CD4-positive, alpha-beta T cell (primary cell): ENCODE results near the gene LONP1. TPM values are rescaled to one million over a fixed set of nuclear protein-coding genes. Genes with fewer than 3 reads are reported as not detected.

ENCODE experiments used
- ATAC-seq: fragments of 200-7000 bp; cut with Tn5 transposase; one replicate; pipeline ENCODE4 v1.10.0; 2022; ENCODE audit warnings: mild to moderate bottlenecking; ENCODE audit not compliant: poor library complexity
- CTCF ChIA-PET: fragments of 350-600 bp; sonication (Branson Sonifier 250); formaldehyde crosslinking; loops from one replicate; lab custom pipeline; 2021; ENCODE audit warnings: antibody characterized with exemption, inconsistent platforms; lab: Charles Lee
- POLR2A ChIA-PET: fragments of 350-600 bp; sonication (Branson Sonifier 250); formaldehyde crosslinking; loops from one replicate; lab custom pipeline; 2021; ENCODE audit warnings: antibody characterized with exemption, inconsistent platforms; lab: Charles Lee
- DNase-seq, 14 experiments: peaks; one replicate each; pipeline ENCODE4 v3.0.0-alpha.2; 2013 to 2020; ENCODE audit warnings: mixed read lengths in 2 of 14
- H3K27ac ChIP-seq, 2 donors: one replicate each; pipeline versions ENCODE4 v1.5.1 to v1.7.0; 2013; ENCODE audit warnings: low read length in 2 of 2, low read depth in 1 of 2, mild to moderate bottlenecking in 1 of 2
- H3K27me3 ChIP-seq, 2 experiments: 1 replicate in 1 of 2; 2 replicates in 1 of 2; pipeline versions ENCODE4 v1.6.1 to v1.7.0; 2013; ENCODE audit warnings: low read length in 2 of 2, control low read depth in 1 of 2, mild to moderate bottlenecking in 1 of 2, moderate library complexity in 1 of 2; ENCODE audit not compliant: insufficient read depth in 2 of 2, control insufficient read depth in 1 of 2
- H3K36me3 ChIP-seq: one replicate; pipeline ENCODE4 v1.6.1; 2013; ENCODE audit warnings: low read length, control low read depth; ENCODE audit not compliant: insufficient read depth
- H3K4me1 ChIP-seq: one replicate; pipeline ENCODE4 v1.6.1; 2013; ENCODE audit warnings: low read length, control low read depth; ENCODE audit not compliant: insufficient read depth
- H3K4me3 ChIP-seq: one replicate; pipeline ENCODE4 v1.5.1; 2013; ENCODE audit warnings: mild to moderate bottlenecking, low read length, moderate library complexity
- H3K9me3 ChIP-seq, 2 experiments: 1 replicate in 1 of 2; 2 replicates in 1 of 2; pipeline versions ENCODE4 v1.6.1 to v1.7.0; 2013; ENCODE audit warnings: low read length in 2 of 2, mild to moderate bottlenecking in 2 of 2, control low read depth in 1 of 2, moderate library complexity in 1 of 2; ENCODE audit not compliant: control insufficient read depth in 1 of 2, insufficient read depth in 1 of 2
- H3K27ac Mint-ChIP-seq: one replicate; pipeline ENCODE4 v1.8.0; 2020; ENCODE audit warnings: mixed read lengths
- H3K27me3 Mint-ChIP-seq: one replicate; pipeline ENCODE4 v1.8.0; 2021; ENCODE audit warnings: mixed read lengths
- H3K36me3 Mint-ChIP-seq: one replicate; pipeline ENCODE4 v1.8.0; 2021; ENCODE audit warnings: low read depth, mixed read lengths
- H3K4me1 Mint-ChIP-seq: one replicate; pipeline ENCODE4 v1.8.0; 2021; ENCODE audit warnings: low read depth, mixed read lengths
- H3K4me3 Mint-ChIP-seq: one replicate; pipeline ENCODE4 v1.8.0; 2020; ENCODE audit warnings: mild to moderate bottlenecking, mixed read lengths
- H3K9me3 Mint-ChIP-seq: one replicate; pipeline ENCODE4 v1.8.0; 2020; ENCODE audit warnings: mixed read lengths
- intact Hi-C, 2 experiments: fragments of 100-400 bp; cut with DNase I in 1 of 2; cut with micrococcal nuclease in 1 of 2; formaldehyde crosslinking; loops; one replicate each; pipeline versions ENCODE4 v1.15.1 to v1.9.0; 2023 to 2025; cut with DNase I, micrococcal nuclease
- total RNA-seq, 174 experiments: library from RNA in 2 of 174; stranded (reverse) in 2 of 174; gene quantifications; one replicate each; pipeline ENCODE4 v1.2.3 and lab custom pipeline; 2021 to 2026
- TF ChIP-seq, protein P1 (sequence below): fragments of 200-600 bp; IDR thresholded peaks from one replicate; pipeline ENCODE4 v1.8.0; 2022; ENCODE audit warnings: antibody characterized with exemption, mild to moderate bottlenecking

LONP1 gene
- total RNA-seq, 2 experiments from 2014 or later = 88.7 to 91.0 TPM

DNA sequence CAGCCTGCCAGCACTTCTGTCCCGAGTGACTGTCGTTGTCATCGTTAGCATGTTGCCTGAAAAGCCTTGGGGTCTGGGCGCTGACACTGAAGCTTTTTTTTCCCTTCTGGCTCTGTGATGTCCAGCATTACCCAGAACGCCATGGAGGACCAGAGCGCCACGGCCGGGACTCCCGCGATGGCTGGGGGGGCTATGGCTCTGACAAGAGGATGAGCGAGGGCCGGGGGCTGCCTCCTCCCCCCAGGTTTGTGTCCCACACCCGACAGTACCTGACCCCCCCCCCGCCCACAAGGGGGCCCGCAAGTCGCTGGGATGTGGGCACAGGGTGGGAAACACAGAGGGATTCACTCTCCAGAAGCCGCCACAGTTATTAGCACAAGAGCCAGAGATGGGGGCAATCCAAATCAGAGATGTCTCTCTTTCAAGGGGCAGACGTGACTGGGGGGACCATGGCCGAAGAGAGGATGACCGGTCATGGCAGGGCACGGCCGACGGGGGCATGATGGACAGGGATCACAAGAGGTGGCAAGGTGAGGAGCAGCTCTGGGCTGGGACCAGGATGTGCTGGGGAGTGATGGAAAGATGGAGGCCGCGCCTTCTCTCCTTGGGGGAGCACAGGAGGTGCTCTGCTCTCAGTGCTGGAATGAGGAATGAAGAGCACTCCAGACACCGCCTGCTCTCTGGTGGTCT lies 52.9 kb downstream of the LONP1 start:
- Histone ChIP-seq H3K9me3 (no peaks in the 10 kb centered on the region), H3K27ac (no peak overlapping the region), H3K4me1 (no peaks in the 10 kb centered on the region), H3K36me3 (peaks cover 77% of the 10 kb centered on the region), H3K4me3 (no peak overlapping the region), H3K27me3 (no peaks in the 10 kb centered on the region)
- Mint-ChIP-seq H3K27me3 (no peaks in the 10 kb centered on the region), H3K4me1 (no peaks in the 10 kb centered on the region), H3K9me3 (no peaks in the 10 kb centered on the region), H3K36me3 (peaks cover 66% of the 10 kb centered on the region), H3K4me3 (no peak overlapping the region), H3K27ac (peak overlapping the region; percentile 58)
- POLR2A ChIA-PET = no interaction called here
- CTCF ChIA-PET = no interaction called here
- TF ChIP-seq, protein P1, sequence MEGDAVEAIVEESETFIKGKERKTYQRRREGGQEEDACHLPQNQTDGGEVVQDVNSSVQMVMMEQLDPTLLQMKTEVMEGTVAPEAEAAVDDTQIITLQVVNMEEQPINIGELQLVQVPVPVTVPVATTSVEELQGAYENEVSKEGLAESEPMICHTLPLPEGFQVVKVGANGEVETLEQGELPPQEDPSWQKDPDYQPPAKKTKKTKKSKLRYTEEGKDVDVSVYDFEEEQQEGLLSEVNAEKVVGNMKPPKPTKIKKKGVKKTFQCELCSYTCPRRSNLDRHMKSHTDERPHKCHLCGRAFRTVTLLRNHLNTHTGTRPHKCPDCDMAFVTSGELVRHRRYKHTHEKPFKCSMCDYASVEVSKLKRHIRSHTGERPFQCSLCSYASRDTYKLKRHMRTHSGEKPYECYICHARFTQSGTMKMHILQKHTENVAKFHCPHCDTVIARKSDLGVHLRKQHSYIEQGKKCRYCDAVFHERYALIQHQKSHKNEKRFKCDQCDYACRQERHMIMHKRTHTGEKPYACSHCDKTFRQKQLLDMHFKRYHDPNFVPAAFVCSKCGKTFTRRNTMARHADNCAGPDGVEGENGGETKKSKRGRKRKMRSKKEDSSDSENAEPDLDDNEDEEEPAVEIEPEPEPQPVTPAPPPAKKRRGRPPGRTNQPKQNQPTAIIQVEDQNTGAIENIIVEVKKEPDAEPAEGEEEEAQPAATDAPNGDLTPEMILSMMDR = no peak
- ATAC-seq (no peak), DNase-seq (no peak)
- intact Hi-C loops = no loop called here

- Mint-ChIP-seq H3K36me3 (peaks cover 78% of the 10 kb centered on the region), H3K27ac (no peak overlapping the region), H3K4me3 (no peak overlapping the region), H3K27me3 (no peaks in the 10 kb centered on the region), H3K4me1 (no peaks in the 10 kb centered on the region), H3K9me3 (no peaks in the 10 kb centered on the region)
- H3K4me3 ChIP-seq = no peak overlapping the region
- ATAC-seq (no peak), DNase-seq (no peak)
- no peaks in the 10 kb centered on the region for H3K9me3 ChIP-seq
- intact Hi-C loops = no loop called here
- H3K36me3 ChIP-seq = peaks cover 87% of the 10 kb centered on the region
- H3K27me3 ChIP-seq = no peaks in the 10 kb centered on the region
- TF ChIP-seq, protein P1 = no peak
- no peaks in the 10 kb centered on the region for H3K4me1 ChIP-seq
- CTCF ChIA-PET = no interaction called here
- POLR2A ChIA-PET = no interaction called here
- H3K27ac ChIP-seq = no peak overlapping the region
Observed at GRCh38 chr19:5665781-5666513, 54.0 kb downstream of the LONP1 start.

- ChIA-PET POLR2A (no interaction called here), CTCF (no interaction called here)
- intact Hi-C loops = no loop called here
- H3K27ac ChIP-seq = no peak overlapping the region
- no peaks in the 10 kb centered on the region for H3K27me3 Mint-ChIP-seq
- H3K27me3 ChIP-seq = no peaks in the 10 kb centered on the region
- no peaks in the 10 kb centered on the region for H3K4me1 Mint-ChIP-seq
- ATAC-seq = no peak
- DNase-seq = no peak
- H3K4me1 ChIP-seq = no peaks in the 10 kb centered on the region
- TF ChIP-seq, protein P1 = no peak
- no peak overlapping the region for H3K27ac Mint-ChIP-seq
- no peaks in the 10 kb centered on the region for H3K9me3 Mint-ChIP-seq
- H3K4me3 ChIP-seq = no peak overlapping the region
- H3K4me3 Mint-ChIP-seq = no peak overlapping the region
- no peaks in the 10 kb centered on the region for H3K9me3 ChIP-seq
- H3K36me3 Mint-ChIP-seq = peaks cover 92% of the 10 kb centered on the region
- peaks cover 94% of the 10 kb centered on the region for H3K36me3 ChIP-seq
Observed at GRCh38 chr19:5664515-5664914, 55.4 kb downstream of the LONP1 start.
